NCI-H2196 (cell line): ENCODE measurements around the gene HOOK2.
A peak's percentile ranks its signal among the peaks of the same experiment; 100 is the strongest.
"Not testable (repeated sequence)": the region's sequence is repeated elsewhere in the genome, so short reads cannot be mapped to it uniquely, and the experiment has no call there.

Experiments
- DNase-seq: peaks from one replicate; lab custom pipeline; 2025; ENCODE audit not compliant: unreplicated experiment; lab: John Stamatoyannopoulos, UW

The HOOK2 gene

GRCh38 chr19:12756150-12756883 is 19.0 kb downstream of the HOOK2 start:
- DNase-seq, result no peak

GRCh38 chr19:12754465-12755196 is 20.7 kb downstream of the HOOK2 start:
- no peak for DNase-seq

- no peak for DNase-seq
Measured at GRCh38 chr19:12752056-12752781, 23.1 kb downstream of the HOOK2 start.

- no peak for DNase-seq
Measured at GRCh38 chr19:12751635-12752034, 23.7 kb downstream of the HOOK2 start, which contains the start of gene BEST2. Gene BEST2, plus strand, starts transcription at chr19:12751791. Its CDS starts 802 bp downstream, at chr19:12752593.

- DNase-seq, result no peak
Measured at GRCh38 chr19:12750851-12751250, 24.5 kb downstream of the HOOK2 start.

GRCh38 chr19:12749938-12750521 is 25.3 kb downstream of the HOOK2 start:
- no peak for DNase-seq

- DNase-seq, result no peak
Measured at GRCh38 chr19:12748489-12748888, 26.9 kb downstream of the HOOK2 start.

- no peak for DNase-seq
Measured at GRCh38 chr19:12745166-12745897, 30.0 kb downstream of the HOOK2 start.

- DNase-seq, result no peak
Measured at GRCh38 chr19:12737835-12738351, 37.5 kb downstream of the HOOK2 start.

GRCh38 chr19:12736995-12737834 is 38.1 kb downstream of the HOOK2 start, which contains the start of gene GET3:
Gene GET3, plus strand, starts transcription at chr19:12737497. Its CDS starts 9 bp downstream, at chr19:12737506.
- peak; percentile 99 for DNase-seq

GRCh38 chr19:12733369-12734214 is 41.8 kb downstream of the HOOK2 start:
- no peak for DNase-seq

GRCh38 chr19:12731337-12731736 is 44.0 kb downstream of the HOOK2 start:
- no peak for DNase-seq

- no peak for DNase-seq
Measured at GRCh38 chr19:12730064-12730463, 45.3 kb downstream of the HOOK2 start.

GRCh38 chr19:12727745-12728433 is 47.5 kb downstream of the HOOK2 start:
- no peak for DNase-seq

- no peak for DNase-seq
Measured at GRCh38 chr19:12726988-12727316, 48.4 kb downstream of the HOOK2 start.

GRCh38 chr19:12725612-12726011 is 49.7 kb downstream of the HOOK2 start:
- not testable (repeated sequence) for DNase-seq

GRCh38 chr19:12723641-12724426 is 51.5 kb downstream of the HOOK2 start, which contains the start of gene TNPO2:
Gene TNPO2, minus strand, starts transcription at chr19:12723932. Its CDS starts 2,955 bp downstream, at chr19:12720977.
- DNase-seq, result peak; percentile 71
